ENCODE data around the gene KDM2B. TPM values are rescaled to one million over a fixed set of nuclear protein-coding genes. Genes with fewer than 3 reads are reported as not detected.
A peak's percentile ranks its signal among the peaks of the same experiment; 100 is the strongest.

KDM2B gene
- total RNA-seq, 1 experiment from 2014 or later: 24.7 TPM

GRCh38 chr12:121578230-121579189, 2.3 kb downstream of the KDM2B start:
- Mint-ChIP-seq H3K27ac (ENCODE audit: unreplicated experiment) (no peak overlapping the region), H3K4me1 (ENCODE audit: low read depth, unreplicated experiment) (peaks cover 11% of the 10 kb centered on the region), H3K36me3 (ENCODE audit: insufficient read depth, unreplicated experiment) (peaks cover 18% of the 10 kb centered on the region), H3K9me3 (ENCODE audit: low read depth, unreplicated experiment) (no peaks in the 10 kb centered on the region), H3K4me3 (ENCODE audit: low read depth, unreplicated experiment) (peak overlapping the region; percentile 81), H3K27me3 (ENCODE audit: unreplicated experiment) (peaks cover 19% of the 10 kb centered on the region)
- CTCF ChIA-PET: interaction anchor here (1.4 kb wide), 2 partner anchors 42 to 48 kb away, joined by 3 to 4 read pairs; no protein-coding TSS in a partner anchor
- no peak for TF ChIP-seq CTCF (IDR thresholded peaks at IDR 0.05; ENCODE audit: unreplicated experiment)
- no peak for DNase-seq
- BruUV-seq (replicated peaks): no TSS peak
- intact Hi-C loops (cut with micrococcal nuclease; ENCODE audit: unreplicated experiment): no loop called here

GRCh38 chr12:121577443-121578180, 3.2 kb downstream of the KDM2B start:
- no peak for TF ChIP-seq CTCF (IDR thresholded peaks at IDR 0.05; ENCODE audit: unreplicated experiment)
- Mint-ChIP-seq H3K9me3 (ENCODE audit: low read depth, unreplicated experiment) (no peaks in the 10 kb centered on the region), H3K36me3 (ENCODE audit: insufficient read depth, unreplicated experiment) (peaks cover 18% of the 10 kb centered on the region), H3K4me3 (ENCODE audit: low read depth, unreplicated experiment) (no peak overlapping the region), H3K4me1 (ENCODE audit: low read depth, unreplicated experiment) (peaks cover 6% of the 10 kb centered on the region), H3K27ac (ENCODE audit: unreplicated experiment) (no peak overlapping the region), H3K27me3 (ENCODE audit: unreplicated experiment) (peaks cover 22% of the 10 kb centered on the region)
- CTCF ChIA-PET: interaction anchor here (0.5 to 2.1 kb wide), 4 partner anchors 12 to 91 kb away, joined by 3 to 6 read pairs (median 3); no protein-coding TSS in a partner anchor
- DNase-seq: no peak
- BruUV-seq (replicated peaks): no TSS peak
- intact Hi-C loops (cut with micrococcal nuclease; ENCODE audit: unreplicated experiment): no loop called here

GRCh38 chr12:121576851-121577391, 3.9 kb downstream of the KDM2B start:
- Mint-ChIP-seq H3K4me3 (ENCODE audit: low read depth, unreplicated experiment) (no peak overlapping the region), H3K27me3 (ENCODE audit: unreplicated experiment) (peaks cover 29% of the 10 kb centered on the region), H3K9me3 (ENCODE audit: low read depth, unreplicated experiment) (no peaks in the 10 kb centered on the region), H3K4me1 (ENCODE audit: low read depth, unreplicated experiment) (no peaks in the 10 kb centered on the region), H3K36me3 (ENCODE audit: insufficient read depth, unreplicated experiment) (peaks cover 18% of the 10 kb centered on the region), H3K27ac (ENCODE audit: unreplicated experiment) (no peak overlapping the region)
- BruUV-seq (replicated peaks): no TSS peak
- no peak for DNase-seq
- CTCF ChIA-PET: interaction anchor here (0.5 to 2.1 kb wide), 5 partner anchors 12 to 92 kb away, joined by 3 to 6 read pairs (median 3); no protein-coding TSS in a partner anchor
- intact Hi-C loops (cut with micrococcal nuclease; ENCODE audit: unreplicated experiment): no loop called here
- TF ChIP-seq CTCF (IDR thresholded peaks at IDR 0.05; ENCODE audit: unreplicated experiment): no peak

- Mint-ChIP-seq H3K9me3 (ENCODE audit: low read depth, unreplicated experiment) (no peaks in the 10 kb centered on the region), H3K4me1 (ENCODE audit: low read depth, unreplicated experiment) (no peaks in the 10 kb centered on the region), H3K27me3 (ENCODE audit: unreplicated experiment) (peaks cover 34% of the 10 kb centered on the region), H3K27ac (ENCODE audit: unreplicated experiment) (no peak overlapping the region), H3K4me3 (ENCODE audit: low read depth, unreplicated experiment) (no peak overlapping the region), H3K36me3 (ENCODE audit: insufficient read depth, unreplicated experiment) (peaks cover 18% of the 10 kb centered on the region)
- BruUV-seq (replicated peaks): no TSS peak
- DNase-seq: no peak
- intact Hi-C loops (cut with micrococcal nuclease; ENCODE audit: unreplicated experiment): no loop called here
- CTCF ChIA-PET: interaction anchor here (0.6 to 2.1 kb wide), 4 partner anchors 14 to 690 kb away, joined by 3 to 6 read pairs (median 3); no protein-coding TSS in a partner anchor
- no peak for TF ChIP-seq CTCF (IDR thresholded peaks at IDR 0.05; ENCODE audit: unreplicated experiment)
Measured at GRCh38 chr12:121575952-121576625, 4.7 kb downstream of the KDM2B start.
